Measurements from ENCODE around the gene PRAMEF14.
"Not testable (repeated sequence)": the region's sequence is repeated elsewhere in the genome, so short reads cannot be mapped to it uniquely, and the experiment has no call there.

- not testable (repeated sequence) for TF ChIP-seq POLR2A (IDR thresholded peaks at IDR 0.05)
- TF ChIP-seq, protein P1, sequence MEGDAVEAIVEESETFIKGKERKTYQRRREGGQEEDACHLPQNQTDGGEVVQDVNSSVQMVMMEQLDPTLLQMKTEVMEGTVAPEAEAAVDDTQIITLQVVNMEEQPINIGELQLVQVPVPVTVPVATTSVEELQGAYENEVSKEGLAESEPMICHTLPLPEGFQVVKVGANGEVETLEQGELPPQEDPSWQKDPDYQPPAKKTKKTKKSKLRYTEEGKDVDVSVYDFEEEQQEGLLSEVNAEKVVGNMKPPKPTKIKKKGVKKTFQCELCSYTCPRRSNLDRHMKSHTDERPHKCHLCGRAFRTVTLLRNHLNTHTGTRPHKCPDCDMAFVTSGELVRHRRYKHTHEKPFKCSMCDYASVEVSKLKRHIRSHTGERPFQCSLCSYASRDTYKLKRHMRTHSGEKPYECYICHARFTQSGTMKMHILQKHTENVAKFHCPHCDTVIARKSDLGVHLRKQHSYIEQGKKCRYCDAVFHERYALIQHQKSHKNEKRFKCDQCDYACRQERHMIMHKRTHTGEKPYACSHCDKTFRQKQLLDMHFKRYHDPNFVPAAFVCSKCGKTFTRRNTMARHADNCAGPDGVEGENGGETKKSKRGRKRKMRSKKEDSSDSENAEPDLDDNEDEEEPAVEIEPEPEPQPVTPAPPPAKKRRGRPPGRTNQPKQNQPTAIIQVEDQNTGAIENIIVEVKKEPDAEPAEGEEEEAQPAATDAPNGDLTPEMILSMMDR (IDR thresholded peaks at IDR 0.05) = peak; percentile 34 to 52 (median 45)
Observed at GRCh38 chr1:13356774-13357173, 9.8 kb upstream of the PRAMEF14 start.

All from body of pancreas (tissue), 4 donors.